ENCODE data around the gene NEK4. TPM values are rescaled to one million over a fixed set of nuclear protein-coding genes. Genes with fewer than 3 reads are reported as not detected.

The NEK4 gene
- total RNA-seq, 4 donors from 2014 or later, result 36.7 to 65.6 (median 41.8) TPM

DNA sequence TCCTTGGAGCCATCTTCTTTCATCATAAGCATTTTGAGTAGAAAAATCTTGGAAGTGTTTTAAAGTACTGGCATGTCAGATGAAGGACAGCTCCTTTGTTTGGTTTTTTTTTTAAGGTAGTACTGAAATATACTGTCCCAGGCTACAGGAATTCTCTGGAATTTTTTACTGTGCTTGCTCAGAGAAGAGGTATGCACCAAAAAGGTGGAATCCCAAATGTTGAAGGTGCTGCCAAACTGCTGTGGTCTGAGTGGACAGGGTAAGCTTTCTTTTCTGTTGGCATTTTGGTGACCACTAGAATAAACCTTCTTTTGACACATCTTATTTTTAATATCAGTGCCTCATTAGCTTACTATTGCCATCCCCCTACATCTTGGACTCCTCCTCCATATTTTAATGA, 77.7 kb downstream of the NEK4 start:
- Histone ChIP-seq H3K27me3 (no peaks in the 10 kb centered on the region), H3K4me3 (replicated peaks in 1 of 3) (no peak overlapping the region), H3K36me3 (peaks cover 85 to 91% of the 10 kb centered on the region in 2 donors), H3K9me3 (no peaks in the 10 kb centered on the region), H3K4me1 (no peaks in the 10 kb centered on the region), H3K27ac (no peak overlapping the region)
- TF ChIP-seq POLR2A (IDR thresholded peaks at IDR 0.05), result no peak
- TF ChIP-seq, protein P1, sequence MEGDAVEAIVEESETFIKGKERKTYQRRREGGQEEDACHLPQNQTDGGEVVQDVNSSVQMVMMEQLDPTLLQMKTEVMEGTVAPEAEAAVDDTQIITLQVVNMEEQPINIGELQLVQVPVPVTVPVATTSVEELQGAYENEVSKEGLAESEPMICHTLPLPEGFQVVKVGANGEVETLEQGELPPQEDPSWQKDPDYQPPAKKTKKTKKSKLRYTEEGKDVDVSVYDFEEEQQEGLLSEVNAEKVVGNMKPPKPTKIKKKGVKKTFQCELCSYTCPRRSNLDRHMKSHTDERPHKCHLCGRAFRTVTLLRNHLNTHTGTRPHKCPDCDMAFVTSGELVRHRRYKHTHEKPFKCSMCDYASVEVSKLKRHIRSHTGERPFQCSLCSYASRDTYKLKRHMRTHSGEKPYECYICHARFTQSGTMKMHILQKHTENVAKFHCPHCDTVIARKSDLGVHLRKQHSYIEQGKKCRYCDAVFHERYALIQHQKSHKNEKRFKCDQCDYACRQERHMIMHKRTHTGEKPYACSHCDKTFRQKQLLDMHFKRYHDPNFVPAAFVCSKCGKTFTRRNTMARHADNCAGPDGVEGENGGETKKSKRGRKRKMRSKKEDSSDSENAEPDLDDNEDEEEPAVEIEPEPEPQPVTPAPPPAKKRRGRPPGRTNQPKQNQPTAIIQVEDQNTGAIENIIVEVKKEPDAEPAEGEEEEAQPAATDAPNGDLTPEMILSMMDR (IDR thresholded peaks at IDR 0.05), result no peak
- DNase-seq, result no peak
- intact Hi-C loops (cut with DNase I), result no loop called here

DNA sequence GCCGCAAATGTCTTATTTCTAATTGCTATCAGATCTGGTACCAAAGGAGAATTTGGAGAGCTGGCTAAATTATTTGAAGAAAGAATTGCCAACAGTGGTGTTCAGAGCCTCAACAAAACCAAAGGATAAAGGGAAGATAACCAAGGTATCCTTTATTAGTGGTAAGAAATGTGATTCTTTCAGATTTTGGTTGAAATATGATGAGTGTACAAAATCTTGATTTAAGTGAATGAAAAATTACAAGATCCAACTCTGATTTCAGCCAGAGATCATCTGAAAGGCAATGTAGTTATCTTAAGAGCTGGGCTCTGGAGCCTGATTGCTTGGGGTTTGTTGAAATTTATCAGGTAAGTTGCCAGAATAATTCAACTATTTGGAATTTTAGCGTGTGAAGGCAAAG, 80.2 kb downstream of the NEK4 start:
- peaks cover 75 to 79% of the 10 kb centered on the region in 2 donors for H3K36me3 ChIP-seq
- WGBS, 2 donors, result 91 to 100% methylated on average over 2 of the region's 2 CpGs
- DNase-seq, result no peak
- intact Hi-C loops (cut with DNase I), result no loop called here
- TF ChIP-seq POLR2A (IDR thresholded peaks at IDR 0.05), result no peak
- TF ChIP-seq, protein P1 (IDR thresholded peaks at IDR 0.05), result no peak
- H3K4me3 ChIP-seq (replicated peaks in 1 of 3), result no peak overlapping the region
- no peak overlapping the region for H3K27ac ChIP-seq
- H3K27me3 ChIP-seq, result no peaks in the 10 kb centered on the region
- H3K9me3 ChIP-seq, result no peaks in the 10 kb centered on the region
- peaks cover 0 to 12% of the 10 kb centered on the region in 2 donors for H3K4me1 ChIP-seq

DNA sequence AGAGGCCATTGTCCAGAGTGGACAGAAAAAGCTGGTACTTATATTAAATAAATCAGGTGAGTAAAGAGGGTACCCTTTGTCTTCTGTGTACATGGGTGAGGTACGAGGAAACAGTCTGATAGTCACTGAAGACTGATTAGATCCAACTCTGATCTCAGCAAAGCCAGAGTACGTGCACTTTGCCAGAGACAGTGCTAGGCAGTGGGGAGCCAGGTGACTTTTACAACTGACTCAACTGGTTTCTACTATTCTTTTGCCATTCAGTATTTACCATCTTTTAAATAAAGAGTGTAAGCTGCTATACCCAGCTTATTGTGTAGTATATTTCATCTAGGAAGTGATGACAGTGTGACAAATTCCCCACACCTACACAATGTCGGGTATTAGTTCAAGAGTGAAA, 81.6 kb downstream of the NEK4 start:
- no peak for TF ChIP-seq POLR2A (IDR thresholded peaks at IDR 0.05)
- TF ChIP-seq, protein P1 (IDR thresholded peaks at IDR 0.05), result no peak
- intact Hi-C loops (cut with DNase I), result loop anchor here (10.0 kb wide), 1 partner anchor 234 kb away; the partner anchor contains the start of genes NISCH and TNNC1
- Histone ChIP-seq H3K4me3 (replicated peaks in 1 of 3) (no peak overlapping the region), H3K27ac (no peak overlapping the region), H3K27me3 (no peaks in the 10 kb centered on the region), H3K4me1 (peaks cover 5 to 19% of the 10 kb centered on the region in 2 donors), H3K9me3 (no peaks in the 10 kb centered on the region), H3K36me3 (peaks cover 65 to 67% of the 10 kb centered on the region in 2 donors)
- no peak for DNase-seq
- 90 to 92% methylated on average over 3 of the region's 3 CpGs for WGBS, 2 donors

DNA sequence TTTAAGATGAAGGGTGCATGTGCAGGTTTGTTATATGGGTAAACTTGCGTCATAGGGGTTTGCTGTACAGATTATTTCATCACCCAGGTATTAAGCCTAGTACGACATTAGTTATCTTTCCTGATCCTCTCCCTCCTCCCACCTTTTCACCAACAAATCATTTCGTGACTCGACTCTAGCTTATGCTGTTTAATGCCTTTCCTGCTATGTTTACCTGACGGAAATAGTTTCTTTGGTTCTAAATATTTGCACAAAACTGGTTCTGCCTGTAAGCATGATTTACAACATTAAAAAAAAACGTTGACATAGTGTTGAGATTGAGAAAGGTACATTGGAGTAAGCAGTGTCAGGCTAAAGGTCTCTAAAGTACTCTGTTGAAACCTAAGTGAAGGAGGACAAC, 82.5 kb downstream of the NEK4 start:
- H3K36me3 ChIP-seq, result peaks cover 57 to 59% of the 10 kb centered on the region in 2 donors
- H3K27ac ChIP-seq, result no peak overlapping the region
- DNase-seq, result no peak
- H3K9me3 ChIP-seq, result no peaks in the 10 kb centered on the region
- no peaks in the 10 kb centered on the region for H3K27me3 ChIP-seq
- peaks cover 14 to 28% of the 10 kb centered on the region in 2 donors for H3K4me1 ChIP-seq
- intact Hi-C loops (cut with DNase I), result loop anchor here (10.0 kb wide), 1 partner anchor 233 kb away; the partner anchor contains the start of genes NISCH and TNNC1
- no peak overlapping the region for H3K4me3 ChIP-seq (replicated peaks in 1 of 3)
- WGBS, 2 donors, result 88 to 90% methylated on average over 6 of the region's 6 CpGs
- TF ChIP-seq, protein P1 (IDR thresholded peaks at IDR 0.05), result no peak
- no peak for TF ChIP-seq POLR2A (IDR thresholded peaks at IDR 0.05)

DNA sequence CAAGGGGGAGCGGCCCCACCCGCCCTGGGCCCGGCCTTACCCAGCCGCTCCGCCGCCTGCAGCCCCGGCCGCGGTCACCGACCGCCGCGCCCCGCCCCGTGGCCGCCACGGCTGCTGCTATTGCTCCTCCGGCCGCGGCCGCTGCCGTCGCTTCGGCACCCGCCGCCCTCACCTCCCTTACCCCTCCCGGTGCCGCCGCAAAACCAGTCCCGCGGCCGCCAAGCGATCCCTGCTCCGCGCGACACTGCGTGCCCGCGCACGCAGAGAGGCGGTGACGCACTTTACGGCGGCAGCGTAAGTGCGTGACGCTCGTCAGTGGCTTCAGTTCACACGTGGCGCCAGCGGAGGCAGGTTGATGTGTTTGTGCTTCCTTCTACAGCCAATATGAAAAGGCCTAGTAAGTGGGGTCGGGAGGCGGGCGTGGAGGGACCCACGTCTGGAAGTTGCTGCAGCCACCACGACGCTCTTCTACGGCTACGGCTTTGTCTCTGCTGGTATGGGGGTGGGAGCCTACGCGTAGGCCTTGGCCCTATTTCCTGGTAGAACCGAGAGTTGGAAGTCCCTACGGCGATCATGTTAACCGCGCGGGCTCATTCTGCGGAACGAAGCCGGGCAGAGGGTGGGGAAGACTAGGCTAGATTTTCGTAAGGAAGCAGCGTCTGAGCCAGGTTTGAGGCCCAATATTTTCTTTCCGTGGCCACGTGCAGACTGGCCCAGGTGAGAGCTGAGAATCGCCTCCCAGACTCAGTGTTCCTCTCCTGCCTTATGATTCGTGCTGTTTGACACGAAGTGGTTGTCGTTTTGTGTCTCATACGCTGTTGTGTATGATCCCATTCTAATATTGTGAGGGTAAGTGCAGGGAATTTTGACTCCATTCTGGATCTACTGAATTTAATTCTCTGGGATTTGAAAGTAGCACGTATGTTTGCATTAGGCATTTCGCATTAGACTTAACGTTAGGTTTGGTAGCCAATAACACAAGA, 84.7 kb downstream of the NEK4 start, which contains the start of the genes GNL3 and PBRM1:
Gene GNL3, plus strand, starts transcription at position 324 of the 983 bp plus-strand sequence. Its CDS starts 61 bp downstream, at position 385.
Gene PBRM1, minus strand, starts transcription at position 205 of the 983 bp plus-strand sequence.
- intact Hi-C loops (cut with DNase I), result loop anchor here (10.0 kb wide), 1 partner anchor 231 kb away; the partner anchor contains the start of genes NISCH and TNNC1
- peak; percentile 94 to 95 for DNase-seq
- TF ChIP-seq, protein P1 (IDR thresholded peaks at IDR 0.05), result no peak
- peak; percentile 51 to 81 for TF ChIP-seq POLR2A (IDR thresholded peaks at IDR 0.05)

More for the DNA sequence above, 84.7 kb downstream of the NEK4 start, which contains the start of the genes GNL3 and PBRM1:
- Histone ChIP-seq H3K4me3 (replicated peaks in 1 of 3) (peak within 1 kb of the TSS; percentile 71 to 84 (median 83)), H3K4me1 (peaks cover 14 to 47% of the 10 kb centered on the region in 2 donors), H3K27me3 (no peaks in the 10 kb centered on the region), H3K9me3 (no peaks in the 10 kb centered on the region), H3K27ac (peak within 1 kb of the TSS; percentile 93 to 96 (median 95)), H3K36me3 (peaks cover 36 to 37% of the 10 kb centered on the region in 2 donors)
- WGBS, 2 donors, result 0% methylated on average over 10 to 30 of the region's 82 CpGs
